ENCODE measurements around the gene MPP1.

DNA sequence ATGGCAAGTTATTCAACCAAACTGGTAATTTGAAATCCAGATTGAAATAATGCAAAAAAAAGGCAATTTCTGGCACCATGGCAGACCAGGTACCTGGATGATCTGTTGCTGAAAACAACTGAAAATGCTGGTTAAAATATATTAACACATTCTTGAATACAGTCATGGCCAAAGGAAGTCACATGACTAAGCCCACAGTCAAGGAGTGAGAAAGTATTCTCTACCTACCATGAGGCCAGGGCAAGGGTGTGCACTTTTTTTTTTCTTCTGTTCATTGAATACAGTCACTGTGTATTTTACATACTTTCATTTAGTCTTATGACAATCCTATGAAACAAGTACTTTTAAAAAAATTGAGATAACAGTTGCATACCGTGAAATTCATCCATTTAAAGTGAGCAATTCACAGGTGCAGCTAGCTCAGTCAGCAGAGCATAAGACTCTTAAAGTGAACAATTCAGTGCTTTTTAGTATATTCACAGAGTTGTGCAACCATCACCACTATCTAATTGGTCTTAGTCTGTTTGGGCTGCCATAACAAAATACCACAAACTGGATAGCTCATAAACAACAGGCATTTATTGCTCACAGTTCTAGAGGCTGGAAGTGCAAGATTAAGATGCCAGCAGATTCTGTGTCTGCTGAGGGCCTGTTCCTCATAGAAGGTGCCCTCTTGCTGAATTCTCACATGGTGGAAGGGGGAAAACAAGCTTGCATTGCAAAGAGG lies 4.8 kb upstream of the MPP1 start:
- TF ChIP-seq, protein P1, sequence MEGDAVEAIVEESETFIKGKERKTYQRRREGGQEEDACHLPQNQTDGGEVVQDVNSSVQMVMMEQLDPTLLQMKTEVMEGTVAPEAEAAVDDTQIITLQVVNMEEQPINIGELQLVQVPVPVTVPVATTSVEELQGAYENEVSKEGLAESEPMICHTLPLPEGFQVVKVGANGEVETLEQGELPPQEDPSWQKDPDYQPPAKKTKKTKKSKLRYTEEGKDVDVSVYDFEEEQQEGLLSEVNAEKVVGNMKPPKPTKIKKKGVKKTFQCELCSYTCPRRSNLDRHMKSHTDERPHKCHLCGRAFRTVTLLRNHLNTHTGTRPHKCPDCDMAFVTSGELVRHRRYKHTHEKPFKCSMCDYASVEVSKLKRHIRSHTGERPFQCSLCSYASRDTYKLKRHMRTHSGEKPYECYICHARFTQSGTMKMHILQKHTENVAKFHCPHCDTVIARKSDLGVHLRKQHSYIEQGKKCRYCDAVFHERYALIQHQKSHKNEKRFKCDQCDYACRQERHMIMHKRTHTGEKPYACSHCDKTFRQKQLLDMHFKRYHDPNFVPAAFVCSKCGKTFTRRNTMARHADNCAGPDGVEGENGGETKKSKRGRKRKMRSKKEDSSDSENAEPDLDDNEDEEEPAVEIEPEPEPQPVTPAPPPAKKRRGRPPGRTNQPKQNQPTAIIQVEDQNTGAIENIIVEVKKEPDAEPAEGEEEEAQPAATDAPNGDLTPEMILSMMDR (IDR thresholded peaks at IDR 0.05), result no peak
- no peak for TF ChIP-seq POLR2A (IDR thresholded peaks at IDR 0.05)
